Posterior vena cava (tissue), 2 donors: ENCODE data around the gene VPS13D. TPM values are rescaled to one million over a fixed set of nuclear protein-coding genes. Genes with fewer than 3 reads are reported as not detected.

Experiments
- DNase-seq: peaks from one replicate; pipeline ENCODE4 v3.0.0-alpha.2; 2020; ENCODE audit warnings: low spot score
- intact Hi-C, 2 donors: fragments of 100-400 bp; cut with DNase I; formaldehyde crosslinking; loops; one replicate each; pipeline versions ENCODE4 v1.14.1 to v1.14.2; 2022 to 2023
- total RNA-seq, 2 donors: library from RNA; stranded (reverse); fragmentation: NEBNext Ultra II Directional; extraction: Animal tissue kit (Norgen Biotek cat#: 25700); gene quantifications; one replicate each; pipeline ENCODE4 v1.2.1, GENCODE V29; 2021
- donor health status: DM: yes; HTN: yes; CAD: no.
- donor health status: DM: yes; HTN: yes; CAD: no.

Gene VPS13D
- total RNA-seq, 2 donors from 2014 or later = 74.9 to 96.7 TPM

GRCh38 chr1:12342401-12343003 lies 112.7 kb downstream of the VPS13D start:
- no peak for DNase-seq
- intact Hi-C loops = no loop called here

DNA sequence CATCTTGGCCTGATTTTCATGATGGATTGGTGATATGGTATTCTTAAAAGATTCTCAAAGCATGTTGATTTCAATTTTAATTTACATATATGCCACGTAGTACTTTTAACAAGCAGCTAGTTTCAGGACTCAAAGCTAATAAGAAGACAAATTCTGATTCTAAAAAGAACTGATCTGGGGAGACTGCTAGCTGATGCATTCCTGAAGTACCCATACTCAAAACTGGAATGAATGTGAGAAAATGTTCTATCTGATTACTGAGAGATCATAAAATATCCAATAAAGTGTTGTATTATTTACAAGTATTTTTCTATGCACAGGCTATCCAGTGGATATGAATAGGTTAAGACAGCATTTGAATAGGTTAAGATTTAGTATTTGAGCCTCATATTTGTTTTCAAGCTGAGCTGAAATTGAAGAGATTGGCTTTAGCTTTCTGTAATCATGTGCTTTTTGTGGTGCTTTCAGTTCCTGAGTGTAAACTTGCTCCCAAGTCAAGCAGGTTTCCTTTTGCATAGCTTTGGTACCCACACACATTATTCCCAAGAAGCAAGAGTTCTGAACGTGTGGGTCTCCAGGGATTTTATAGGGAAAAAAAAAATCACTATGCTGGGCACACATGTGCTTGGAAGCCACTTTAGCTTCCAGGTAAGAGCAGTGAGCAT lies 114.1 kb downstream of the VPS13D start:
- no peak for DNase-seq
- intact Hi-C loops = no loop called here

DNA sequence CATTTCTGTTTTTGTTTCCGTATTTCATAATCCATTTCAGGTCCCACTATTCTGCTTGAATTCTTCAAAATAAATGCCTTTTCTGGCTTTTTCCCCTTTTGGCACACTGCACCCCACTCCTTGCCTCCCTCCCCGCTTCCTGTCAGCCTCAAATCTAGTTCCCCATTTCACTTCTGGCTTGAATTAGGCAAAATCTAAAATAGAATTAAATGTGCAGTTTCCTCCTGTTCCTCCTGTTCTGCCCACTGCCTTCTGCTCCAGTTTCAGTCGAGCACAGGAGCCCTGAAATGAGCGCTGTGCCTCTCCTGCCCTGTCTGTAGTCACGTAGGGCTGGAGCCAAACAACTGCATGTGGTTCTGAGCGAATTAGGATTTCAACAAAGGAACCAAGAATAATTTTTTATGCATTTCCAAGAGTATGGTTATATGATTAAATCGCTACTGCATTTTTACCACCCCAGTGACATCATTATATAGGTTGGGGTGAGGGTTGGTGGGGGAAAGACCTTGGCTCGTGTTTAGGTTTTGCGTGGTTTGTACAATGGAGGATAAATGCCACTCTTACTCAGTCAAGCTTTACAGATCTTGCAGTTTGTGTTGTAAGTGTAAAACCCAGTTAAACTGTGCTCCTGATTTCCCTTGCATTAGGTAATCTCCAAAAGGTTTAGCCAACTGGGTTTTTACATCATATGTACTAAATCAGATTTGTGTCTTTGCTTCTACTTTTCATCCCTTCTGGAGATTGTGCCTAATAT lies 114.9 kb downstream of the VPS13D start:
- DNase-seq = no peak
- intact Hi-C loops = no loop called here

- DNase-seq = no peak
- intact Hi-C loops = no loop called here
Measured at GRCh38 chr1:12345350-12346217, 115.8 kb downstream of the VPS13D start.

- DNase-seq = no peak
- intact Hi-C loops = no loop called here
Measured at GRCh38 chr1:12346483-12347151, 116.8 kb downstream of the VPS13D start.

DNA sequence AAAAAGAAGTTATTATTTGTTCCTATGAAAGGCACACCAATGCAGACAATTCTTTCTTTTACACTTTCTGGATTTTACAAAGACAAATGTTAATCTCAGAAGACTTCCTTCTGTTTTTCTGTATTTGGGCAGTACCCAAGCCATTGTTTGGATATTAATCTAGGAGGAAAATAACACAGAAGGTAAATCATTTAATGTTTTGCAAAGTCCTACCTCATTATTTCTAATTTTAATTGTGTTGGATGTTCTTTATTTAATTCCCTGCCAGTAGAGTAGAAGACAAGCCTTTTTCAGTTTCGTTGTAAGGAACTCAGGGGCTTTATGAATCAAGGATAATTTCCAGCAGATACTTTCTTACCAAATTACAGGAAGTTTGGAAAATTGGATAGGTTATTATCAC lies 118.3 kb downstream of the VPS13D start:
- intact Hi-C loops = no loop called here

DNA sequence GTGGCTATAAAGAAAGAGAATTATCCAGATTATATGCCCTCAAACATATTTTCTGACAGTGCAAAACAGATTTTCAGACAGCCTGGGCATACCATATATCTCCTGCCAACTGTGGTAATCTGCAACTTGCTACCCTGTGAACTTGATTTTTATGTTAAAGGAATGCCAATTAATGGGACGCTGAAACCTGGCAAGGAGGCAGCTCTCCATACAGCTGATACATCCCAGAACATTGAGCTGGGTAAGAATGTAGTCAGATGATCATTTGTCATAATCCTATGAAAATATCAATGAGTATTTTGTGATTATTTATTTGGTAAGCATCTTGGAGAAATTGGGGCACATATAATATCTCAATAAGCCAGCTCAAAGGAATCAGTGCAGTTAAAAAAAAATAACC lies 124.2 kb downstream of the VPS13D start:
- intact Hi-C loops = no loop called here
- no peak for DNase-seq

More for the DNA sequence above, 118.3 kb downstream of the VPS13D start:
- no peak for DNase-seq

DNA sequence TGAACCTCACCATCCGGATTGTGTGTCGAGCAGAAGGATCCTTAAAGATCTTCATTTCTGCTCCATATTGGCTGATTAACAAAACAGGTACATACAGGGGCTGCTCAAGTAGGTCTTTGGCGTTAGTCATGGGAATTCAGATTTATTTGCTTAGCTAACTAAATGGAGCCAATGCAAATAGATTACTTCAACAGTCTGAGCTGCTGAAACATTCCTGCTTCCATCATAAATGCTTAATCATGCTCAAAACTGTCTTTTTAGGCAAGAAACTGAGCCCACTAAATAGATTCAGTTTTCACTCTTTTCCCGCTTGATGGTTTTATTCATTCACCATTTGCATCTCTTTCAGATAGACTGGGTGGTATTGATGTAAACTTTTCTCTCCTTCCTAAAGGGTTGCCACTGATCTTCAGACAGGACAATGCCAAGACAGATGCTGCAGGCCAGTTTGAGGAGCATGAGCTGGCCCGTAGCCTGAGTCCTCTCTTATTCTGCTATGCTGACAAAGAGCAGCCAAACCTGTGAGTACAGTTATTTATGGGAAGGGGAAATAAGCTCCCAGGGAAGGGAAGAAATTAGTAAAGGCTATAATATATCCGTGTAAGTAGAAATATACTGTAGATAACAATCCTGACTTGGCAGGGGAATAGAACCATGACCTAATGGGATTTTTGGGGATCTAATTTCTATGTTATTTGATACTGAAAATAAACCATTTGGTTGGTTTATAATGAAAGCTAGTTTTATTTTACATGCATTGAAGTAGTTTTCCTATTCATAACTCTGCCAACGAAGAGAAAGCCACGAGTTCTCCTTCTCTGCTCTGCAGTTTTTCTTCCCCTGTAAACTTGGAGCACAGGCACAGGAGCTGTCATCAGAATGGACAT lies 126.4 kb downstream of the VPS13D start:
- intact Hi-C loops = no loop called here
- no peak for DNase-seq

DNA sequence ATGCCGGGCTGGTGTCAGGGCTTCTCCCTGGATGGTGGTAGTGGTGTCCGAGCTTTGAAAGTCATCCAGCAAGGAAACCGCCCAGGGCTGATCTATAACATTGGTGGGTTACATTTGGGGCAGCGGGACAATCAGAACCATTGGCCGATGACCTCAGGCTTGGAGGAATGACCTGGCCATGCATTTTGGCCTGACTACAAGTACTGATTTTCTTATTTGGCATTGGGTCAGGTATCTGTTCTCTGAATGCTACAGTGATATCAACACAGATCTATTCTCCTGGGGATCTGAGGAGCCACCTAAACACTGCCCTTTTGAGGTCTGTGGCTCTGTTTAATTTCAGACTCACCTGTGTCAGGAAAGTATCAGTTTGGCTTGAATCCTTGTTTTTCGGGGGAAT lies 128.7 kb downstream of the VPS13D start:
- intact Hi-C loops = no loop called here
- DNase-seq = no peak

- no peak for DNase-seq
- intact Hi-C loops = no loop called here
Measured at GRCh38 chr1:12359359-12360133, 129.7 kb downstream of the VPS13D start.

GRCh38 chr1:12368646-12369045 lies 138.8 kb downstream of the VPS13D start:
- DNase-seq = no peak
- intact Hi-C loops = no loop called here

DNA sequence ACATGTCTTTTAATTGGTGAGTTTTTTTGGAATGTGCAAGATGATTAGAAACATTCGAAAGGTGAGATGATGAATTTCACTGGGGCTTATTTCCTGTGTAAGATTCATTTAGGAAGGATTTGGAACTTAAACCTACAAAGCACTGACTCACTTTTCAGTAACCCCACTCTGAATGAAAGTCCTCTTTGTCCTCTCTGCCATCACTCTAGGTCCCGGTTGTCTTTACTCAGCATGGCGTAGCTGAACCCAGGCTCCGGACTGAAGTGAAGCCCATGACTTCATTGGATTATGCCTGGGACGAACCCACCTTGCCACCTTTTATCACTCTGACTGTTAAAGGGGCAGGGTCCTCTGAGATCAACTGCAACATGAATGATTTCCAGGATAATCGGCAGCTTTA lies 139.4 kb downstream of the VPS13D start:
- DNase-seq = no peak
- intact Hi-C loops = no loop called here

GRCh38 chr1:12370333-12370975 lies 140.6 kb downstream of the VPS13D start:
- DNase-seq = no peak
- intact Hi-C loops = no loop called here

DNA sequence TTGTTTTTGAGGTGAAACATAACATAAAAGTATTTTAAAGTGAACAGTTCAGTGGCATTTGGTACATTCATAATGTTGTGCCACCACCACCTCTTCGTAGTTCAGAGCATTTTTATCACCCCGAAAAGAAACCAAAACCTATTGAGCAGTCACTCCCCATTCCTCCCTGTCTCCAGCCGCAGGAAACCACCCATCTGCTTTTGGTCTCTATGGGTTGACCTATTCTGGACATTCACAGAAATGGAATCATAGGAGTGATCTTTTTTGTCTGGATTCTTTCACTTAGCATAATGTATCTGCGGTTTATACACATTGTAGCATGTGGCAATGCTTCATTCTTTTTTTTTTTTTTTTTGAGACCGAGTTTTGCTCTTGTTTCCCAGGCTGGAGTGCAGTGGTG lies 141.2 kb downstream of the VPS13D start:
- no peak for DNase-seq
- intact Hi-C loops = no loop called here

DNA sequence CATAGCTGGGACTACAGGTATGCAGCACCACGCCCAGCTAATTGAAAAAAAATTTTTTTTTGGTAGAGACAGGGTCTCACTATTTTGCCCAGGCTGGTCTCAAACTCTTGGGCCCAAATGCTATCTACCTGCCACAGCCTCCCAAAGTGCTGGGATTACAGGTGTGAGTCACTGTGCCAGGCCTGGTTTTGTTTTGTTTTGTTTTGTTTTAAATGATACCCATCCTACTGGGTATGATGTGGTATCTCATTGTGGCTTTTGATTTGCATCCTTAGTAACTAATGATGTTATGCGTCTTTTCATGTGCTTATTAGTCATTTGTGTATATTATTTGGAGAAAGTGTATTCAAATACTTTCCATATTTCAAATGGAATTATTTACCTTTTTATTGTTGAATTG lies 142.3 kb downstream of the VPS13D start:
- intact Hi-C loops = no loop called here
- no peak for DNase-seq

DNA sequence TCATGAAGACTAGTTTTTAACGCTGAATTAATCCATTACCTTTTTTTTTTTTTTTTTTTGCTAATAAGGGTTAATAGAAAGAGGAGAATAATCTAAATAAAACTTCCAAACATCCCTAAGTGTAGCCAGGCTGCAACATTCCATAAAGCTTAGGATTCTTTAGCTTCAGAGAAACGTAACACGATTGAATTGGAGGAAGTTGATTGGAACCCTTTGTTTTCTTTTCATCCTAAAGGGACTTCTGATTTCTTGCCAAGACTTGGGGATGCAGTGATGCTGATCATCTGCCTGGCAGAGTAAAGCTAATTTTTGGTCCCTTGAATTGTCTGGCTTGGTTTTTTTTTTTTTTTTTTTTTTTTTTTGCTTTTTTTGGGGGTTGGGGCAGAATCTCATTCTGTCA lies 142.9 kb downstream of the VPS13D start:
- intact Hi-C loops = no loop called here
- no peak for DNase-seq
